ENCODE data around the gene INHBC.
"Not testable (repeated sequence)": the region's sequence is repeated elsewhere in the genome, so short reads cannot be mapped to it uniquely, and the experiment has no call there.

INHBC gene

GRCh38 chr12:57487597-57488401, 53.2 kb downstream of the INHBC start, which contains the start of gene MARS1:
Gene MARS1, plus strand, starts transcription at chr12:57488068. Its CDS starts 23 bp downstream, at chr12:57488091.
- peak; percentile 96 to 97 for DNase-seq
- TF ChIP-seq POLR2A (IDR thresholded peaks at IDR 0.05; ENCODE audit: low read length), result peak; percentile 93
- TF ChIP-seq GATA1 (IDR thresholded peaks at IDR 0.05; ENCODE audit: low read depth, low read length), result no peak

GRCh38 chr12:57488402-57489156, 54.0 kb downstream of the INHBC start:
- no peak for TF ChIP-seq POLR2A (IDR thresholded peaks at IDR 0.05; ENCODE audit: low read length)
- TF ChIP-seq GATA1 (IDR thresholded peaks at IDR 0.05; ENCODE audit: low read depth, low read length), result no peak

GRCh38 chr12:57489157-57489641, 54.6 kb downstream of the INHBC start:
- no peak for DNase-seq
- no peak for TF ChIP-seq POLR2A (IDR thresholded peaks at IDR 0.05; ENCODE audit: low read length)
- TF ChIP-seq GATA1 (IDR thresholded peaks at IDR 0.05; ENCODE audit: low read depth, low read length), result no peak

More at GRCh38 chr12:57488402-57489156, 54.0 kb downstream of the INHBC start:
- peak; percentile 70 to 72 for DNase-seq

GRCh38 chr12:57490126-57490525, 55.5 kb downstream of the INHBC start:
- no peak for TF ChIP-seq GATA1 (IDR thresholded peaks at IDR 0.05; ENCODE audit: low read depth, low read length)
- TF ChIP-seq POLR2A (IDR thresholded peaks at IDR 0.05; ENCODE audit: low read length), result no peak

GRCh38 chr12:57491393-57492280, 57.1 kb downstream of the INHBC start:
- TF ChIP-seq POLR2A (IDR thresholded peaks at IDR 0.05; ENCODE audit: low read length) (no peak), GATA1 (IDR thresholded peaks at IDR 0.05; ENCODE audit: low read depth, low read length) (no peak)
- peak; percentile 58 to 68 for DNase-seq

More at GRCh38 chr12:57490126-57490525, 55.5 kb downstream of the INHBC start:
- DNase-seq, result no peak

GRCh38 chr12:57495051-57495701, 60.6 kb downstream of the INHBC start:
- DNase-seq, result not testable (repeated sequence)

- DNase-seq, result no peak
- no peak for TF ChIP-seq GATA1 (IDR thresholded peaks at IDR 0.05; ENCODE audit: low read depth, low read length)
- TF ChIP-seq POLR2A (IDR thresholded peaks at IDR 0.05; ENCODE audit: low read length), result no peak
Observed at GRCh38 chr12:57496822-57497221, 62.2 kb downstream of the INHBC start.

- no peak for DNase-seq
- TF ChIP-seq GATA1 (IDR thresholded peaks at IDR 0.05; ENCODE audit: low read depth, low read length) (no peak), POLR2A (IDR thresholded peaks at IDR 0.05; ENCODE audit: low read length) (no peak)
Observed at GRCh38 chr12:57497223-57498131, 62.9 kb downstream of the INHBC start.

GRCh38 chr12:57498132-57498502, 63.5 kb downstream of the INHBC start:
- DNase-seq, result no peak
- TF ChIP-seq POLR2A (IDR thresholded peaks at IDR 0.05; ENCODE audit: low read length) (no peak), GATA1 (IDR thresholded peaks at IDR 0.05; ENCODE audit: low read depth, low read length) (no peak)

- no peak for DNase-seq
- TF ChIP-seq GATA1 (IDR thresholded peaks at IDR 0.05; ENCODE audit: low read depth, low read length), result no peak
- no peak for TF ChIP-seq POLR2A (IDR thresholded peaks at IDR 0.05; ENCODE audit: low read length)
Observed at GRCh38 chr12:57498571-57498970, 64.0 kb downstream of the INHBC start.

- TF ChIP-seq POLR2A (IDR thresholded peaks at IDR 0.05; ENCODE audit: low read length) (no peak), GATA1 (IDR thresholded peaks at IDR 0.05; ENCODE audit: low read depth, low read length) (no peak)
- DNase-seq, result no peak
Observed at GRCh38 chr12:57500213-57500612, 65.6 kb downstream of the INHBC start.

All from erythroblast (primary cell).